Measurements from ENCODE around the gene P2RX5.
"Not testable (repeated sequence)": the region's sequence is repeated elsewhere in the genome, so short reads cannot be mapped to it uniquely, and the experiment has no call there.

Gene P2RX5, protein sequence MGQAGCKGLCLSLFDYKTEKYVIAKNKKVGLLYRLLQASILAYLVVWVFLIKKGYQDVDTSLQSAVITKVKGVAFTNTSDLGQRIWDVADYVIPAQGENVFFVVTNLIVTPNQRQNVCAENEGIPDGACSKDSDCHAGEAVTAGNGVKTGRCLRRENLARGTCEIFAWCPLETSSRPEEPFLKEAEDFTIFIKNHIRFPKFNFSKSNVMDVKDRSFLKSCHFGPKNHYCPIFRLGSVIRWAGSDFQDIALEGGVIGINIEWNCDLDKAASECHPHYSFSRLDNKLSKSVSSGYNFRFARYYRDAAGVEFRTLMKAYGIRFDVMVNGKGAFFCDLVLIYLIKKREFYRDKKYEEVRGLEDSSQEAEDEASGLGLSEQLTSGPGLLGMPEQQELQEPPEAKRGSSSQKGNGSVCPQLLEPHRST

DNA sequence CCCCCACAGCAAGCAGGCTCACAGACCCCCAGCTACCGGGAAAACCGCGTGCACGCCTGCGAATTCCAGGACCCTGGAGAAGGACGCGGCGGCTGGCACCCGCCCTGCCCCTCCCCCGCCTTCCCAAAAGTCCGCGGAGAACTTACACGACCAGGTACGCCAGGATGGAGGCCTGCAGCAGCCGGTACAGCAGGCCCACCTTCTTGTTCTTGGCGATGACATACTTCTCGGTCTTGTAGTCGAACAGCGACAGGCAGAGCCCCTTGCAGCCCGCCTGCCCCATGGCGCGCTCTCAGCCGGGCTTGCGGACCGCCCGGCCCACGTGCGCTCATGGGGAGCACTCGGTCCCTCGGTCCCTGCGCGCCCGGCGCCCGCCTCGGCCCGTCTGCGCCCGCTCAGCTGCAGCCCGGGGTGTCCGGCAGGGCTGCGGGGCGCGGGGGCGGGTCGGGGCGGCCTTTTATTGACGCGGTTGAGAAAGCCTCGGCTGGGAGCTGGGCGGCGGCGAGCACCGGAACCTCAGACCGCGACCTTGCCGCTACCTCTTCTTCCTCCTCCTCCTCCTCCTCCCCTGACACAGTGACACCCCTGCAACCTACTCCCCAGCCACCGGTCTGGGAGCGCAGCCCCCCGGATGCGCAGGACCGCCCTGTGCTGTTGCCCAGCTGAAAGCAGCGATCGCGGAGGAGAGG is at the start of gene P2RX5:
P2RX5 (minus strand) TSS at position 433 of the 689 bp plus-strand sequence; CDS start at position 283, 150 bp downstream.
- peak; percentile 50 for DNase-seq

GRCh38 chr17:3745071-3745470 is 49.1 kb upstream of the P2RX5 start:
- DNase-seq: no peak

GRCh38 chr17:3744014-3744413 is 48.1 kb upstream of the P2RX5 start:
- no peak for DNase-seq

DNA sequence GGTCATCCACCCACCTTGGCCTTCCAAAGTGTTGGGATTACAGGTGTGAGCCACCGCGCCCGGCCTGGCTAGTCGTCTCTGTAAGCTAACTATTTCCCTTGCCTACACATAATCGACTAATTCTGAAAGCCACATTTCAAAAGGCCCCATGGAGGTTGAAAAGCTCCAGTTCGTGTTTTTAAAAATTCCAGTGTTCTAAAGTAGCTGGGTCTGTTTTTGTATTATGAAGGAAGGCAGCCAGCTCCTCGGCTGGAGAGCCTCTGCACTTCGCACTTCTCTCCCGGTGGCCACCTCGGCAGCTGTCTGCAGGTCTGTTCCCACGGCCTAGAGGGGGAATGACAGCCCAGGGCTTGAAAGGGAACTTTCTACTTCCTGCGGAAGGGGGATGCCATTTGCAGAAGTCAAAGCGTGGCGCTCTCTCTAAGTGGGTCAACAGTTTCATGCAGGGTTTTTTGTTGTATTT is 44.7 kb upstream of the P2RX5 start:
- DNase-seq: peak; percentile 50

GRCh38 chr17:3739422-3740124 is 43.6 kb upstream of the P2RX5 start:
- no peak for DNase-seq

- peak; percentile 72 for DNase-seq
These were observed 42.8 kb upstream of the P2RX5 start for GRCh38 chr17:3738562-3739295.

GRCh38 chr17:3735515-3735914 is 39.6 kb upstream of the P2RX5 start:
- no peak for DNase-seq

GRCh38 chr17:3734911-3735276 is 38.9 kb upstream of the P2RX5 start:
- not testable (repeated sequence) for DNase-seq

DNA sequence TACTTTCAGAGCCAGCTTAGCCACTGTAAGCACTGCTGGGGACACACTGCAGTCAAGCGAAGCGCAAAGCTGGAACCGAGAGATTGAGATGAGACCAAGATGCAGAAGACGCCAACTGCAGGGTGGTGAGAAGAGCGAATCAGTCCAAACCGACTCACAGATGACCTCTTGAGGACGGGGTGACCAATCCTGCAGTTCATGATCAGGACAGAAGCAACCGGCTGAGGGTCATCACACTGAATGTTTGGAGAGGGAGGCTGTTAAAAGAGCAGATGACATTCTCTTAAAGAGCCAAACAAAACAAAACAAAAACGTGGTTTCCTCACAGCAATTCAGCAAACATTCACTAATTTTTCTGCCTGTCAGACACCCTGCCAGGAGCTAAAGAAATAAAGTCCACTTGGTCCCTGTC is 36.3 kb upstream of the P2RX5 start:
- no peak for DNase-seq

- no peak for DNase-seq
These were observed 35.0 kb upstream of the P2RX5 start for GRCh38 chr17:3730881-3731429.

GRCh38 chr17:3729881-3730280 is 33.9 kb upstream of the P2RX5 start:
- no peak for DNase-seq

DNA sequence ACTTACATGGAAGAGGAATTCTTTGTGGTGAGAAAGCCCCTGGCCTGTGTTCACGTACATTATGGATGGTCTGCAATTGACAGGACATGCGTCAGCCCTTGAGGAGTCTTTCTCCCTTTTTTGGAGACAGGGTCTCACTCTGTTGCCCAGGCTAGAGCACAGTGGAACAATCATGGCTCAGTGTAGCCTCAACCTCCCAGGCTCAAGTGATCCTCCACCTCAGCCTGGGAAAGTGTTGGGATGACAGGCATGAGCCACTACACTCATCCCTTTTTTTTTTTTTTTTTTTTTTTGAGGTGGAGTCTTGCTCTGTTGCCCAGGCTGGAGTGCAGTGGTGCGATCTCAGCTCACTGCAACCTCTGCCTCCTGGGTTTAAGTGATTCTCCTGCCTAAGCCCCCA is 32.1 kb upstream of the P2RX5 start:
- not testable (repeated sequence) for DNase-seq

- no peak for DNase-seq
These were observed 31.1 kb upstream of the P2RX5 start for GRCh38 chr17:3727041-3727440.

- DNase-seq: no peak
These were observed 28.6 kb upstream of the P2RX5 start for GRCh38 chr17:3724378-3725077.

- peak; percentile 90 for DNase-seq
These were observed 27.8 kb upstream of the P2RX5 start, which contains the start of gene HASPIN for GRCh38 chr17:3723556-3724377. HASPIN (plus strand) TSS chr17:3723903; CDS start chr17:3723936, 33 bp downstream.

DNA sequence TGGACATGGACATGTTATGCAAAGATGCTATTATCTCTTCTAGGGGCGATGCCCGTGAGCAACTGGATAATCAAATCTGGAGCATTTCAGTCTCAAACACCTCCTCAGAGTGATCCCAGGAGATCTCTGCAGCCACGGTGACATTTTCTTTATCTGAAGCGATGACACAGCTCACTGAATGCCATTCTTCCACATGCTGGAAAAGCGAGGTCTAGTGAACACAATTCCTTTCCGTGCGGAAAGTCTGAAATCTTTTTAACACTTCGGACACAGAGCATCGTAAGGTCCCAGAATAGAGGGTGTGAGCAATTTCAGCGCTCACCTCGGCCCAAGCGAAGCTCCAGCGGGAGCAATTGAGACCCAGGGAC is 27.2 kb upstream of the P2RX5 start:
- no peak for DNase-seq

- no peak for DNase-seq
These were observed 26.8 kb upstream of the P2RX5 start for GRCh38 chr17:3722716-3723115.

DNA sequence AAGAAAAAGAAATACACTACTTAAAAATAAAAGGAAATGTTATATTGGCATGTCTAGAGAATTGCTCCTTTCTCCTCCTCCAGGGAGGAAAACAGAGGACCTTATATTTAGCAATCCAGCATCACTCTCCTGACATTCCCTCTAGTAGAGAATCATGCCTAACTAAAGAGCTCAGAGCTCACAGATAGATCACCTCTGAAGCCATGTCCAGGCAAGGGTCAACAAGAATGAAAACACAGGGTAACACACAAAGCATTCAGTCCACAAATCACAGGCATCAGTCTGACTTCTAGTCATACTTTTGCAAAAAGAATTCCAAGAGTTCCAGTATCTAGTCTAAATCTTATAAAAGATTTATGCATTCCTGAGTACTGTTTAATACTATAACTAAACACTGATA is 23.3 kb upstream of the P2RX5 start:
- DNase-seq: no peak

GRCh38 chr17:3718201-3718600 is 22.2 kb upstream of the P2RX5 start:
- no peak for DNase-seq

- no peak for DNase-seq
These were observed 19.3 kb upstream of the P2RX5 start for GRCh38 chr17:3715296-3715695.
